Stimulated activated CD4-positive, alpha-beta T cell treated with anti-CD3 and anti-CD28 coated beads, Interleukin-1b, Interleukin-23, amount 100 ng/mL, for 4 hours (primary cell): ENCODE measurements around the gene PPP4R1.

Experiments used
- DNase-seq, 2 donors: peaks; one replicate each; pipeline ENCODE4 v3.0.0-alpha.2; 2020; ENCODE audit warnings: low read depth in 2 of 2

The PPP4R1 gene

DNA sequence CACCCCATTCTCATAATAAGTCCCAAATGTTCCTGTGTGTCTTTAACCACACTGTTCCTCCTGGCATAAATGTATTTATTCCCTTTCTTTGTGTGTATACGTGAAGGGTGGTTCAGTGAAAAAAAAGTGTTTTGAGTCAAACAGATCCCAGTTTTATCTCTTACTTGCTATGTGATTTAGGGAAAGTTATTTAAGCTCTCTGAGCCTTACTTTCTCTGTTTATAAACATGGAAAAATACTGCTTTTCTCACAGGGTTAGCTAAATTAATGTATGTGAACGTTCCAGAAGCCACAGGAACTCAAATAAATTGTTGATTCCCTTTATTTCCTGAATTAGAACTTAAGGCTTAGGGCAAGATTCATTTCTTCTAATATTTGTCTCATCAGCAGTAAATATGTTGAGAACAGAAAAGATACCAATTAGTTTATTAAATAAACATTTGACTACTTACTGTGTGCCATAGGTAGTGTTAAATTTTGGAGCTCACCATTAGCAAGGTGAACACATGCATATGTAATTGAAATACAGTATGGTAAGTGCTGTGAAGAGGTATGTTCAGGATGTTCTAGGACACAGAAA, 105.8 kb downstream of the PPP4R1 start:
- no peak for DNase-seq

DNA sequence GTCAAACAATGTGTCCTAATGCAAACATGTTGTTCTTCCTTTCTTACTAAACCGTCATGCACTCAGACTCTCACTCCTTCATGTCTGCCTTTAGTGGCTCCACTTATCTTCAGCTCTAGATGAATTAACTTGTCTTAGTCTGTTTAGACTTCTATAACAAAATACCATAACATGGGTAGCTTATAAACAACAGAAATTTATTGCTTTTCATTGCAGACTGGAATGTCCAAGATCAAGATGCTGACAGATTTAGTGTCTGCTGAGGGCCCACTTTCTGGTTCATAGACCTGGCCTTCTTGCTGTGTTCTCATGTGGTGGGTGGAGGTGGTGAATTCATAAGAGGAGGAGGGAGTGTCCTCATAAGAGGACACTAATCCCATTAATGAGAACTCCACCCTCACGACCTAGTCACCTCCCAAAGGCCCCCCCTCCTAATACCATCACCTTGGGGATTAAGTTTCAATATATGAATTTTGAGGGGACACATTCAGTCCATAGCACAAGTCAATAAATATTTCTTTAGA, 106.7 kb downstream of the PPP4R1 start:
- no peak for DNase-seq

DNA sequence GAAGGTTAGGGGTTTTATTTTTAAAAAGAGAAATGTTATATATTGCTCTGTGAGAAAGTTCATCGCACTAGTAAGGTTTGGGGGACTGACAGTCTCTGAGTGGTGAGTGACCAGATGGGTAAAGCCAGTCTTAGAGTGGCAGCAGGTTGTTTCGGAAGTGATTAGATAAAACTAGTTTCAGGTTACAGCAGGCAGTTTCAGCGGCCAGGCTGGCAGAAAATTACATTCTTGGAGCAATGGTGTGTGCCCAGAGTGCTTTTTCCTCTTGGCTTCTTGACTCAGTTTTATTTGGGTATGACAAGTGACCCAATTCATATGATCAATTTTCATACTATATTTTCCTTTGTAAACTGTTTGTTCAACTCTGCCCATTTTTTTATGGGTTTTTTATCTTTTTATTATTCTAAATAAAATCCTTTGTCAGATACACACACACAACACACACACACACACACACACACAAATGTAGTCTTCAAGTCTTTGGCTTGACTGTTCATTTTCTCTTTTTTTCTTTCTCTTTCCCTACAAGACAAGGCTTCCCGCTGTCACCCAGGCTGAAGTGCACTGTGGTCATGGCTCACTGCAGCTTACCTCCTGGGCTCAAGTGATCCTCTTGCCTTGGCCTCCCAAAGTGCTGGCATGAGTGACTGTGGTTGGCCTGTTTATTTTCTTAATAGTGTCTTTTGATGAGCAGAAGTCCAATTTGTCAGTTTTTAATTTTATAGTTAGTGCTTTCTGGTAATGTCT, 108.1 kb downstream of the PPP4R1 start:
- no peak for DNase-seq
